HL-60 (cell line): ENCODE measurements around the gene NR5A1.

Experiments
- TF ChIP-seq, protein P1 (sequence below): IDR thresholded peaks from one replicate; pipeline ENCODE4 v1.5.1; 2011; ENCODE audit warnings: low read length, control low read depth, inconsistent platforms; ENCODE audit not compliant: insufficient read depth
- TF ChIP-seq, protein P2 (sequence below): IDR thresholded peaks from 2 replicates; pipeline ENCODE4 v1.6.1; 2012; ENCODE audit warnings: low read depth; ENCODE audit not compliant: insufficient replicate concordance

DNA sequence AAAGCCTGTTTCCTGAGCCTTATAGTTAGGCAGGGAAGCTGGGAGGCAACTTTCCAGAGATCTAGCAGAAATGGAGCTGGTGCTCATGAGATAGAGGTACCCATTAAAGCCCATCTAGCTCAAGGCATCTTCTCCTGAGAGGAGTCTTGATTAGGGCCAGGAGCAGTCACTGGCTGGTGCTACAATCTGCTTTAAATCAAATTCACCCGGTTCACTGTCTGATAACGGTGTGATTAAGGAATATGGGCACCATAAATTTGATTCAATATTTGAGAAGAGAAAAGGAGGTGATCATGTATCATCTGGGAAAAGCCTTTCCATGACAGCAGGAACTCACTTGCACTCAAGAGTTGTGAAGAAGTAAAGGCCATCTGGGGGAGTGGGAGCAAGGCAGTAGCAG, 23.9 kb upstream of the NR5A1 start:
- TF ChIP-seq, protein P1, sequence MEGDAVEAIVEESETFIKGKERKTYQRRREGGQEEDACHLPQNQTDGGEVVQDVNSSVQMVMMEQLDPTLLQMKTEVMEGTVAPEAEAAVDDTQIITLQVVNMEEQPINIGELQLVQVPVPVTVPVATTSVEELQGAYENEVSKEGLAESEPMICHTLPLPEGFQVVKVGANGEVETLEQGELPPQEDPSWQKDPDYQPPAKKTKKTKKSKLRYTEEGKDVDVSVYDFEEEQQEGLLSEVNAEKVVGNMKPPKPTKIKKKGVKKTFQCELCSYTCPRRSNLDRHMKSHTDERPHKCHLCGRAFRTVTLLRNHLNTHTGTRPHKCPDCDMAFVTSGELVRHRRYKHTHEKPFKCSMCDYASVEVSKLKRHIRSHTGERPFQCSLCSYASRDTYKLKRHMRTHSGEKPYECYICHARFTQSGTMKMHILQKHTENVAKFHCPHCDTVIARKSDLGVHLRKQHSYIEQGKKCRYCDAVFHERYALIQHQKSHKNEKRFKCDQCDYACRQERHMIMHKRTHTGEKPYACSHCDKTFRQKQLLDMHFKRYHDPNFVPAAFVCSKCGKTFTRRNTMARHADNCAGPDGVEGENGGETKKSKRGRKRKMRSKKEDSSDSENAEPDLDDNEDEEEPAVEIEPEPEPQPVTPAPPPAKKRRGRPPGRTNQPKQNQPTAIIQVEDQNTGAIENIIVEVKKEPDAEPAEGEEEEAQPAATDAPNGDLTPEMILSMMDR, result no peak
- TF ChIP-seq, protein P2, sequence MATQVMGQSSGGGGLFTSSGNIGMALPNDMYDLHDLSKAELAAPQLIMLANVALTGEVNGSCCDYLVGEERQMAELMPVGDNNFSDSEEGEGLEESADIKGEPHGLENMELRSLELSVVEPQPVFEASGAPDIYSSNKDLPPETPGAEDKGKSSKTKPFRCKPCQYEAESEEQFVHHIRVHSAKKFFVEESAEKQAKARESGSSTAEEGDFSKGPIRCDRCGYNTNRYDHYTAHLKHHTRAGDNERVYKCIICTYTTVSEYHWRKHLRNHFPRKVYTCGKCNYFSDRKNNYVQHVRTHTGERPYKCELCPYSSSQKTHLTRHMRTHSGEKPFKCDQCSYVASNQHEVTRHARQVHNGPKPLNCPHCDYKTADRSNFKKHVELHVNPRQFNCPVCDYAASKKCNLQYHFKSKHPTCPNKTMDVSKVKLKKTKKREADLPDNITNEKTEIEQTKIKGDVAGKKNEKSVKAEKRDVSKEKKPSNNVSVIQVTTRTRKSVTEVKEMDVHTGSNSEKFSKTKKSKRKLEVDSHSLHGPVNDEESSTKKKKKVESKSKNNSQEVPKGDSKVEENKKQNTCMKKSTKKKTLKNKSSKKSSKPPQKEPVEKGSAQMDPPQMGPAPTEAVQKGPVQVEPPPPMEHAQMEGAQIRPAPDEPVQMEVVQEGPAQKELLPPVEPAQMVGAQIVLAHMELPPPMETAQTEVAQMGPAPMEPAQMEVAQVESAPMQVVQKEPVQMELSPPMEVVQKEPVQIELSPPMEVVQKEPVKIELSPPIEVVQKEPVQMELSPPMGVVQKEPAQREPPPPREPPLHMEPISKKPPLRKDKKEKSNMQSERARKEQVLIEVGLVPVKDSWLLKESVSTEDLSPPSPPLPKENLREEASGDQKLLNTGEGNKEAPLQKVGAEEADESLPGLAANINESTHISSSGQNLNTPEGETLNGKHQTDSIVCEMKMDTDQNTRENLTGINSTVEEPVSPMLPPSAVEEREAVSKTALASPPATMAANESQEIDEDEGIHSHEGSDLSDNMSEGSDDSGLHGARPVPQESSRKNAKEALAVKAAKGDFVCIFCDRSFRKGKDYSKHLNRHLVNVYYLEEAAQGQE, result no peak
